NCI-H2196 (cell line): ENCODE measurements around the gene SLC4A11.

Experiments
- DNase-seq: peaks from one replicate; lab custom pipeline; 2025; ENCODE audit not compliant: unreplicated experiment; lab: John Stamatoyannopoulos, UW

SLC4A11 gene

DNA sequence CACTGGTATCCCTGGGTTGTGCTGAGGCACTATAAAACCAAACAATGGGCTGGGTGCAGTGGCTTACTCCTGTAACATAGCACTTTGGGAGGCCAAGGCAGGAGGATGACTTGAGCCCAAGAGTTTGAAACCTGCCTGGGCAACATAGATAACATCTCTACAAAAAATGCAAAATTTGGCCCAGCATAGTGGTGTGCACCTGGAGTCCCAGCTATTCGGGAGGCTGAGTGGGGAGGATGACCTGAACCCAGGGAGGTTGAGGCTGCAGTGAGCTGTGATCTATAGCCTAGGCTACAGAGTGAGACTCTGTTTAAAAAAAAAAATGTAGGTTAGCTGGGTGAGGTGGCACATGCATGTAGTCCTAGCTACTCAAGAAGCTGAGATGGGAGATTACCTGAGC, 7.7 kb upstream of the SLC4A11 start:
- no peak for DNase-seq

DNA sequence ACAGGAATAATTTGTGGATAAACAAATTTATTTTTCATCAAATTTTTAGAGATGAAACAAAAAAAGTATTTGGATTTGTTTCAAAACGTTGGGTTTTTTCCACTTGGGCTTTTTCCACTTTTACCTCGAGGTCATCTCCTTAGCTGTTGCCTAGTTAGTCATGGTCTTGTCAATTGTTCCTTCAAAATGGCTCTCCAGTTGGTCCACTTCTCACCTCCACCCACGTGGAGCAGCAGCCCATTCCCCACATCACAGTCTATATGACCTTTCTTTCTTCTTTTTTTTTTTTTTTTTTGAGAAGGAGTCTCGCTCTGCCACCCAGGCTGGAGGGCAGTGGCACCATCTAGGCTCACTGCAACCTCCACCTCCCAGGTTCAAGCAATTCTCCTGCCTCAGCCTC, 6.7 kb upstream of the SLC4A11 start:
- no peak for DNase-seq

DNA sequence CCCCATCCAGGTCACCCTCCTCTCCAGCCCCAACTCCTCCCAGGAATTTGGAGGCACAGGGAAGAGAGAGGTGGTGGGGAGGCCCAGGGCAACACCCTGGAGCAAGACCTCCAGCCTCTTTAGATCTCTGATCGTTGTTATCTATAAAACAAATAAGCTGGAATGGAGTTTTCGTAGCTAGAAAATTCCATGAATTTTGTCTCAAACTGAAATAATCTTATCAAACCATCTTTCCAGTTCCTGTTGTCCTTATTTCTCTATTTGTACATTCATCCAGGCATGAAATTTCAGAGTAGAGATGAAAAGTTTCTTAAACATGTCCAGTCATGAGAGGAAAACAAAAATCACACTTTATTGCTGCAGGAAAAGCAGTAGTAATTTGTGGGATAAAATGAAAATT, 6.2 kb upstream of the SLC4A11 start:
- no peak for DNase-seq

- DNase-seq = no peak
Measured at GRCh38 chr20:3244613-3245012, 5.6 kb upstream of the SLC4A11 start.

GRCh38 chr20:3243718-3244358, 4.8 kb upstream of the SLC4A11 start:
- no peak for DNase-seq

- DNase-seq = no peak
Measured at GRCh38 chr20:3242172-3242692, 3.2 kb upstream of the SLC4A11 start.

DNA sequence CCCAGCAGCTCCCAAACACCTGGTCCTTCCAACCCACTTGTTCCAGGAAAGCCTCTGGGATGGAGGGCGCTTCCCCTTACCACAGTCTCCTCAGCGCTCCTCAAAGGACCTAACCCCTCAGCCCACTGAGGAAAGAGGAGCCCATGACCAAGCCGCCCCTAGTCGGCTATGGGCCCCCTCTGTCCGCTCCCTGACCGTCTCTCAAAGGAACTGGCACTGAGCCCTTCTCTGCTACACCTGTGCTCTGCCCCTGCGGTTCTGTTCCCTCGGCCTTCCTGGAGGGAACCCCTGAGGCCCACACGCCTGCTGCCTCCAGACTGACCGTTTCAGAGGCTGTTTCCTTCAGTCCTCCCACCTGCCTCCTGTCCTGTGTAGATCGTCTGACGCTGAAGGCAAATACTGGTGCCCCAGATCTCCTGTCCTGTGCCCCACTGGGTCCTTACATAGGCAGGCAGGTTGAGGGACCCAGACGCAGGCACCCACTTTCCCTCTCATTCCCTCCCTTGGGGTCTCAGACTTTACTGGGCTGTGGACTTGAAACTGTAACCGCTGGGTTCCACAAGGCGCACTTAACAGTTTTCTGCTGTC, 1.9 kb upstream of the SLC4A11 start:
- no peak for DNase-seq

DNA sequence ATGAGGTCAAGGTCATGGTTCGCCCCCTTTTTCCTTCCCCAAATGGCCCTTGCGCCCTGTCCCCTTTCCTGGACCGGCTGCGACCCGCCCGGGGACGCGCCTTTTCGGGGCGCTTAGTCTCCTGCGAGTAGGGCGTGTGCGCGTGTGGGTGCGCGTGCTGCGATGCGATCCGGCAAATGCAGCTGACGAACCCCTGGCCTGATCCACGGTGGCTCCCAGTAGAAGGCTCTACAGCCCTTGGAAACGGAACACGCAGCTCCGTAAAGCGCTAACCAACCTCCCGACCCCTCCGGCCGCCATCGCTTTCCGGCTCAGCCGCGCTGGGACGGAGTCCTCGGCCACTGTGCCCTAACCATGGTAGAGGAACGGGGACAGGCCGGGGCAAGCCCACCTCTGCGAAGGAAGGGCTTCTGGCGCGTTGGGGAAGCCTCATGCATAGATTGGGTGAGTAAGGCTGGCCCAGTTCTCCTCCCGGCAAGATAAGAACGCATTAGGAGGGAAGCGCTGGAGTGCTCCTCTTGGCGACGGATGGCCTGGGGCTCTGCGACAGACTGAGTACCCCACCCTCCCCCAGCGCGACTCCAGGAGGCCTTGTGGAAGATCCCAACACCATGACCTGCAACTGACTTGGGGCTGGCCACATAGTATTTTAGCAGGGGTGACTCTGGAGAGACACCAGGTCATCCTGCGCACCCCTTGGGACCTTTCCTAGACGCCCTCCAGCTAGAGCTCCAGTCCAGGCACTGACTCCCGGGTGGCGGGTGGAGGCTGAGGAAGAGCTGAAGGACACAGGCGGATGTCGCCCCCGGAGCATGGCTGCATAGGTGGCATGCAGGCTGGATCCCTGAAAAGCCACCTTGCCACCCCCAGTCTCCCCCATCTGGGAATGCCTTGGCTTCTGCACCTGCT, 1.1 kb upstream of the SLC4A11 start:
- no peak for DNase-seq

GRCh38 chr20:3238616-3239025, 369 bp downstream of the SLC4A11 start:
- no peak for DNase-seq

- no peak for DNase-seq
Measured at GRCh38 chr20:3237958-3238615, 903 bp downstream of the SLC4A11 start.

GRCh38 chr20:3237011-3237957, 1.7 kb downstream of the SLC4A11 start:
- no peak for DNase-seq

GRCh38 chr20:3235666-3236324, 3.2 kb downstream of the SLC4A11 start:
- DNase-seq = no peak

DNA sequence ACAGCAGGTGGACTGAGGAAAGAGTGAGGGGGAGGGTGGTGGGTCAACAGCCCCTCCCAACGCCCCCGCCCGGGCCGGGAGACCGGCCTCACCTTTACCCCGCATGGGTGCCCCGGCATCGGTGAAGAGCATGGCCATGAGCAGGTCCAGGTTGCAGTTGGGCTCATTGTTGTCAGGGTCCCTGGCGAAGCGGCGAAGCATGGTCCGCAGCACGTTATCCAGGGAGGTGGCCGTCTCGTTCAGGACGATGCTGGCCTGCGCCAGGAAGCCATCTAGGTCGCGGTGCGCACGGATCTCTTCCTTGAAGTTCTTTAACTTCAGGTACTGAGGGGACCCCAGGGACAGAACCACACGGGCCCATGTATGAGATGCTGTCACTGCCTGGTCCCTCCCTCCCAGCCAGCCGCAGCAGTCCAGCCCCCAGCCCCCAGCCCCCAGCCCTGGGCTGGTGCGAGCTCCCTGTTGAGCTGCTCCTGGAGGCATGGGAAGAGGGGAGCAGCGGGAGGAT, 4.9 kb downstream of the SLC4A11 start:
- DNase-seq = no peak

DNA sequence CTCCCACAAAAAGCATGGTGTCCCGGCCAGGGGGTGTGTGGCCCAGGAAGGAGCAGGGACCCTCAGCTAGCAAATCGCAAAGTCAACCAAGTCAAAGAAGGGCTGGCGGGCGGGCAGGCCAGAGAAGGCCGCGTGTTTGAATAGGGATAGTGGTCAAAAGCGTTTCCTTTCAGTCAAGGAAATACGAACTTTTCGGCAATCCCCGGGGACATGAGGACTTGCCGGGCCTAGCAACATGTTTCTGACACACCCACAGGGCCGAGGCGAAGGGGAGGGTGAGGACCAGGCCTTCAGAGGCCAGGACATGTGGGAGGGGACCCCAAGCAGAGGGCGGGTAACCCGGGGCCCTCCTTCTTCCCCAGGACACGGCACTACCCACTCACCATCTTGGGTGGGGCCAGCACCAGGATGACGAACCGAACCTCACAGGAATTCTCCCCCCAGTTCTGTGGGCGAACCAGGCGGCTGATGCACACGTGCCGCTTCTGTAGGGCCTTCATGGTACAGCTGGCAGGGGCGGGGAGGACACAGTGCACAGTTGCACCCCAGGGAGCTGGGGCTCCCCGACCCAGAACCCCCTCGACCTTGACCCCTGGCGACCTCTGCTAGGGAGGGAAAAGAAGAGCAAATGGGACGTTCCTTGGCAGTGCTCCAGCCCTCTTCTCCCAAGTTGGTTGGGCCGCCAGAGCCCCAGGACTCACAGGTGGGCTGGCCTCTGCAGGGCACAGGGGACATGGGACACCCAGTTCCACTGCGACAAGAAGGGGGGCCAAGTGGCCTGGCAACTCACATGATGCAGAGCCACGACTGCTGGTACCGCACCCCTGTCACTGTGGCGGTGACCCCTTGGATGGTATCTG, 5.6 kb downstream of the SLC4A11 start:
- no peak for DNase-seq

DNA sequence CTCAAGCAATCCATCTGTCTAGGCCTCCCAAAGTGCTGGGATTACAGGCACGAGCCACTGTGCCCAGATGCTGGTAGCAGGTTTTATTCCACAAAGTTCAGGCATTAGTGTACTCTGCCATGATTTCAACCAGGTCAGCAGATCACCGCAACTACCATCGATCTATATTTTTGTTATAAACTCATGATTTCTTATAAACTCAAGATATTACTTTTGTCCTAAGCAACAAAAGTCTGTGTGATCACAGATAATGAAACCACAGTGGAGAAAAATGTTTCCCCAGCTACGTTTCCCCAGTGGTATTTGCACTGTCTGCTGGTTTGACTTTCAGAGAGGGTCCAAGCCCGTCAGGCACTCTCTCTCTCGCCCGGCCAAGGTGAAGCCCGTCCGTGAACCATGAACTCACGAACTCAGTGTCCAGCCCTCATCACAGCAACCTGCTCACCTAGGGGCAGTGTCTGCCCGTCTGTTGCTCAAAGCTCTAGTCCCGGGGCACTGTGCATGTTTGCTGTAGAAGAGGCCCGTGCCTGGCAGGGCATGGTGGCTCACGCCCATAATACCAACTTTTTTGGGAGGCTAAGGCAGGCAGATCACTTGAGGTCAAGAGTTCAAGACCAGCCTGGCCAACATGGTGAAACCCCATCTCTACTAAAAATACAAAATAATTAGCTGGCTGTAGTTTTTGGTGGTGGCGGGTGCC, 7.0 kb downstream of the SLC4A11 start:
- DNase-seq = no peak

DNA sequence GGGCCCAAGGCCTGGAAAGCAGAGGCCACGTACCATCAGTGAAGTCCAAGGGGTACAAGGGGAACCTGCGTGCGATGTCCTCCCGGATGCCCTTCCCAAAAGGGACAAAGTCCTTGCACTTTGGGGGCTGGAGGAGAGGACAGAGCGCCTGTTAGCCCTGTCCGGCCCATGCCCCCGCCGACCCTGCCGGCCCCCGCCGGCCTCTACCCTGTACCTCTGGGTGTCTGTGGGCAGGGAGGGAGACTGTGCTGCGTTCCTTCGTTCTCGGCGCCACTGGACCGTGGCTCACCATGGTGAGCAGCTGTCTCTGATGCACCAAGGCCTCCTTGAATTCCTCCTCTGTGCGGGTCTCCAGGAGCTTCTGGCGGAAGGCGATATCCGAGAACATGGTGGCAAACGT, 7.9 kb downstream of the SLC4A11 start:
- no peak for DNase-seq

GRCh38 chr20:3229798-3230197, 9.2 kb downstream of the SLC4A11 start:
- no peak for DNase-seq

DNA sequence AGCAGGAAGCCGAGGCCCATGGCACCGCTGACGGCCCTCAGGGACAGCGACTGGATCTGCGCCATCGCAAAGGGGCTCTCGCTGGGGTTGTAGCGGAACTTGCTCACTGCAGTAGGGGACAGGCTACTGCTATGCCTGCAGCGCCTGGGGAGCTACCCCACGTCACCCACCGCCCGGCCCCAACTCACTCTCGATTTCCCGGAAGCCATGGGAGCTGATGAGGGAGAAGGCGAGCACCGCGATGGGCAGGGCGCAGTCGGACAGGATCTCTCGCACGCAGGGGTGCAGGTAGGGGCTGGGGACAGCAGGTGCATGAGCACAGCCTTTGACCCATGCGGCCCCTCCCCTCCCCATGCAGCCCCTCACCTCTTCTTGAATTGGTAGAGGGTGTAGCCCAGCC, 9.8 kb downstream of the SLC4A11 start:
- DNase-seq = no peak
